ENCODE results near the gene ASB18. TPM values are rescaled to one million over a fixed set of nuclear protein-coding genes. Genes with fewer than 3 reads are reported as not detected.

The ASB18 gene
- total and polyA plus RNA-seq, 4 donors: not detected

DNA sequence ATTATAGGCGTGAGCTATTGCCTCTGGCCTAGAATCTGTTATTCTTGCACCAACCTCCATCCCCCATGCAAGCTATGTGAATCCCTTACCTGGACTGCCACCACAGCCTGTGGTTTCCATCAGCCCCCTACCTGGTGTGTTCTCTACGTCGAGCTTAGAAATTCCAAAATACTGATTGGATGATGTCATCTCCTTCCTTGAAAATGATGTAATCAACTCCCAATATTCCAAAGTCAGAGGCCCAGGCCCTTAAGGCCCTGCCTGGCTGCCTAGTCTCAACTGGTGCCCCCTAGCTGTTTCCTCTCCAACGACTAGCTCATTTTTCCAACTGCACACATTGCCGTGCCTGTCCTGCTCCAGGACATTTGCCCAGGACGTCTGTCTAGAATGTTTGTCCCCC lies 54.7 kb downstream of the ASB18 start:
- peaks cover 0 to 11% (median 3%) of the 10 kb centered on the region in 4 donors for H3K27me3 ChIP-seq (ENCODE audit: control insufficient read depth in 4 of 4, insufficient read depth in 4 of 4, low read length in 3 of 4)
- H3K36me3 ChIP-seq (ENCODE audit: control insufficient read depth in 4 of 4, insufficient read depth in 3 of 4, low read depth in 1 of 4, low read length in 3 of 4): no peaks in the 10 kb centered on the region
- no peak for TF ChIP-seq EGR1 (IDR thresholded peaks at IDR 0.05; ENCODE audit: low read depth in 2 of 2)
- TF ChIP-seq, protein P1, sequence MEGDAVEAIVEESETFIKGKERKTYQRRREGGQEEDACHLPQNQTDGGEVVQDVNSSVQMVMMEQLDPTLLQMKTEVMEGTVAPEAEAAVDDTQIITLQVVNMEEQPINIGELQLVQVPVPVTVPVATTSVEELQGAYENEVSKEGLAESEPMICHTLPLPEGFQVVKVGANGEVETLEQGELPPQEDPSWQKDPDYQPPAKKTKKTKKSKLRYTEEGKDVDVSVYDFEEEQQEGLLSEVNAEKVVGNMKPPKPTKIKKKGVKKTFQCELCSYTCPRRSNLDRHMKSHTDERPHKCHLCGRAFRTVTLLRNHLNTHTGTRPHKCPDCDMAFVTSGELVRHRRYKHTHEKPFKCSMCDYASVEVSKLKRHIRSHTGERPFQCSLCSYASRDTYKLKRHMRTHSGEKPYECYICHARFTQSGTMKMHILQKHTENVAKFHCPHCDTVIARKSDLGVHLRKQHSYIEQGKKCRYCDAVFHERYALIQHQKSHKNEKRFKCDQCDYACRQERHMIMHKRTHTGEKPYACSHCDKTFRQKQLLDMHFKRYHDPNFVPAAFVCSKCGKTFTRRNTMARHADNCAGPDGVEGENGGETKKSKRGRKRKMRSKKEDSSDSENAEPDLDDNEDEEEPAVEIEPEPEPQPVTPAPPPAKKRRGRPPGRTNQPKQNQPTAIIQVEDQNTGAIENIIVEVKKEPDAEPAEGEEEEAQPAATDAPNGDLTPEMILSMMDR (IDR thresholded peaks at IDR 0.05; ENCODE audit: low read depth, low read length, missing input control): no peak
- TF ChIP-seq, protein P2, sequence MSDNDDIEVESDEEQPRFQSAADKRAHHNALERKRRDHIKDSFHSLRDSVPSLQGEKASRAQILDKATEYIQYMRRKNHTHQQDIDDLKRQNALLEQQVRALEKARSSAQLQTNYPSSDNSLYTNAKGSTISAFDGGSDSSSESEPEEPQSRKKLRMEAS (IDR thresholded peaks at IDR 0.05): no peak
- TF ChIP-seq FOXA2 (IDR thresholded peaks at IDR 0.05): no peak
- TF ChIP-seq RAD21 (IDR thresholded peaks at IDR 0.05): no peak
- no peak for TF ChIP-seq JUND (IDR thresholded peaks at IDR 0.05)
- no peak for TF ChIP-seq HNF4G (IDR thresholded peaks at IDR 0.05)
- TF ChIP-seq, protein P3, sequence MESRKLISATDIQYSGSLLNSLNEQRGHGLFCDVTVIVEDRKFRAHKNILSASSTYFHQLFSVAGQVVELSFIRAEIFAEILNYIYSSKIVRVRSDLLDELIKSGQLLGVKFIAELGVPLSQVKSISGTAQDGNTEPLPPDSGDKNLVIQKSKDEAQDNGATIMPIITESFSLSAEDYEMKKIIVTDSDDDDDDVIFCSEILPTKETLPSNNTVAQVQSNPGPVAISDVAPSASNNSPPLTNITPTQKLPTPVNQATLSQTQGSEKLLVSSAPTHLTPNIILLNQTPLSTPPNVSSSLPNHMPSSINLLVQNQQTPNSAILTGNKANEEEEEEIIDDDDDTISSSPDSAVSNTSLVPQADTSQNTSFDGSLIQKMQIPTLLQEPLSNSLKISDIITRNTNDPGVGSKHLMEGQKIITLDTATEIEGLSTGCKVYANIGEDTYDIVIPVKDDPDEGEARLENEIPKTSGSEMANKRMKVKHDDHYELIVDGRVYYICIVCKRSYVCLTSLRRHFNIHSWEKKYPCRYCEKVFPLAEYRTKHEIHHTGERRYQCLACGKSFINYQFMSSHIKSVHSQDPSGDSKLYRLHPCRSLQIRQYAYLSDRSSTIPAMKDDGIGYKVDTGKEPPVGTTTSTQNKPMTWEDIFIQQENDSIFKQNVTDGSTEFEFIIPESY (IDR thresholded peaks at IDR 0.05): no peak
- TF ChIP-seq YY1 (IDR thresholded peaks at IDR 0.05): no peak
- TF ChIP-seq, protein P4, sequence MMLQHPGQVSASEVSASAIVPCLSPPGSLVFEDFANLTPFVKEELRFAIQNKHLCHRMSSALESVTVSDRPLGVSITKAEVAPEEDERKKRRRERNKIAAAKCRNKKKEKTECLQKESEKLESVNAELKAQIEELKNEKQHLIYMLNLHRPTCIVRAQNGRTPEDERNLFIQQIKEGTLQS (IDR thresholded peaks at IDR 0.05): no peak
- TF ChIP-seq HNF4A (conservative IDR thresholded peaks at IDR 0.05): no peak
- TF ChIP-seq GABPA (IDR thresholded peaks at IDR 0.05 in 1 of 2, conservative IDR thresholded peaks at IDR 0.05 in 1 of 2): no peak
- TF ChIP-seq FOXA1 (IDR thresholded peaks at IDR 0.05): no peak
- no peak for TF ChIP-seq RXRA (IDR thresholded peaks at IDR 0.05)
- no peak for TF ChIP-seq NR2F2 (IDR thresholded peaks at IDR 0.05)
- no peak overlapping the region for H3K4me3 ChIP-seq (ENCODE audit: low read depth in 1 of 3, low read length in 3 of 3)
- H3K27ac ChIP-seq (ENCODE audit: low read depth in 1 of 2, low read length in 2 of 2): no peak overlapping the region
- H3K9ac ChIP-seq (ENCODE audit: low read depth in 1 of 2, low read length in 2 of 2): no peak overlapping the region
- WGBS: 59% methylated on average over 6 of the region's 6 CpGs
- DNase-seq (ENCODE audit: low spot score): no peak
- H3K9me3 ChIP-seq (ENCODE audit: control insufficient read depth in 4 of 4, low read length in 3 of 4): peaks cover 3 to 14% (median 7%) of the 10 kb centered on the region in 4 donors
- H3K4me1 ChIP-seq (ENCODE audit: control insufficient read depth in 4 of 4, insufficient read depth in 4 of 4, low read length in 3 of 4): no peaks in the 10 kb centered on the region

GRCh38 chr2:236208019-236208926 lies 55.9 kb downstream of the ASB18 start:
- Histone ChIP-seq H3K9me3 (ENCODE audit: control insufficient read depth in 4 of 4, low read length in 3 of 4) (peaks cover 3 to 14% (median 8%) of the 10 kb centered on the region in 4 donors), H3K9ac (ENCODE audit: low read depth in 1 of 2, low read length in 2 of 2) (no peak overlapping the region), H3K4me3 (ENCODE audit: low read depth in 1 of 3, low read length in 3 of 3) (no peak overlapping the region), H3K27ac (ENCODE audit: low read depth in 1 of 2, low read length in 2 of 2) (no peak overlapping the region), H3K4me1 (ENCODE audit: control insufficient read depth in 4 of 4, insufficient read depth in 4 of 4, low read length in 3 of 4) (no peaks in the 10 kb centered on the region), H3K36me3 (ENCODE audit: control insufficient read depth in 4 of 4, insufficient read depth in 3 of 4, low read depth in 1 of 4, low read length in 3 of 4) (no peaks in the 10 kb centered on the region), H3K27me3 (ENCODE audit: control insufficient read depth in 4 of 4, insufficient read depth in 4 of 4, low read length in 3 of 4) (peaks cover 0 to 5% (median 2%) of the 10 kb centered on the region in 4 donors)
- TF ChIP-seq RAD21 (IDR thresholded peaks at IDR 0.05) (no peak), FOXA2 (IDR thresholded peaks at IDR 0.05) (no peak), NR2F2 (IDR thresholded peaks at IDR 0.05) (no peak)
- TF ChIP-seq, protein P1 (IDR thresholded peaks at IDR 0.05; ENCODE audit: low read depth, low read length, missing input control): no peak
- TF ChIP-seq, protein P4 (IDR thresholded peaks at IDR 0.05): no peak
- WGBS: 75% methylated on average over 28 of the region's 28 CpGs
- no peak for DNase-seq (ENCODE audit: low spot score)
